ENCODE results near the gene DGKB. TPM values are rescaled to one million over a fixed set of nuclear protein-coding genes. Genes with fewer than 3 reads are reported as not detected.

DGKB gene
- total and polyA plus RNA-seq, 2 of the 8 experiments (the other 6 are each of a cell fraction or from before 2014, with no cell fraction given): 1.9 to 2.6 TPM

DNA sequence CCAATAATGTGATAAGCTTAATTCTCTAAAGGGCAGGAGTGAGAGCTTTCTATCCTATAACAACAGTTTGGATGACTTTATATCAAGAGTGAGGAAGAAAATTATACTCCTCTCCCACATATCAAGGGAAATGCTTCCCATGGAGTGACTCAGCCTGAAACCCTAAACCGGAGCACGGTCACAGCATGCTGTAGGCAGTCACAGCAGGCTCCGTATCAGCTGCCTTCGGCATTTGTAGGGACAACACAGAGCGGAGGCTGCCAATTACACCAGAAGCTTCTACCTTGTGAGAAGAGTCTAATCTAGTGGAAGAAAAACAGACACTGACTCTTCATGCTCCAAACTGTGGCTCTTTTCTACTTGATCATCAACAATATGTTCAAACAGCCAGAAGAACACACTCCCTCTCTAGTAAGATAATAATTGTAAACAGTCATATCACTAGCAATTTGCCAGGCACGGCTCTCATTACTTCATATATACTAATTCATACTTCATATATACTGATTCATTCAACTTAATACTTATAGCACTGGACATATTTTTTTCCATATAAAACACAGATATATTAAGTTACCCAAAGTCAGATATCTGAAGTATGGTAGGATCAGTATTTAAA lies 65.9 kb downstream of the DGKB start:
- peak; percentile 82 for FAIRE-seq
- H3K56ac ChIP-seq (replicated peaks; ENCODE audit: insufficient read length, low read depth, low read length): no peak overlapping the region
- TF ChIP-seq, protein P1, sequence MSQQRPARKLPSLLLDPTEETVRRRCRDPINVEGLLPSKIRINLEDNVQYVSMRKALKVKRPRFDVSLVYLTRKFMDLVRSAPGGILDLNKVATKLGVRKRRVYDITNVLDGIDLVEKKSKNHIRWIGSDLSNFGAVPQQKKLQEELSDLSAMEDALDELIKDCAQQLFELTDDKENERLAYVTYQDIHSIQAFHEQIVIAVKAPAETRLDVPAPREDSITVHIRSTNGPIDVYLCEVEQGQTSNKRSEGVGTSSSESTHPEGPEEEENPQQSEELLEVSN (IDR thresholded peaks at IDR 0.05): 0 out of 2 replicates have a peak, but pooled peaks have one; percentile 14
- TF ChIP-seq CTBP2 (IDR thresholded peaks at IDR 0.05; ENCODE audit: borderline replicate concordance, insufficient read depth, insufficient read length, low read length): no peak
- TF ChIP-seq RXRA (IDR thresholded peaks at IDR 0.05; ENCODE audit: insufficient read depth, low read depth, low read length): no peak
- peak; percentile 62 for TF ChIP-seq ASH2L (IDR thresholded peaks at IDR 0.05; ENCODE audit: low read length)
- TF ChIP-seq BRCA1 (IDR thresholded peaks at IDR 0.05; ENCODE audit: low read depth, low read length): no peak
- TF ChIP-seq TEAD4 (IDR thresholded peaks at IDR 0.05; ENCODE audit: low read depth, low read length): 0 out of 2 replicates have a peak, but pooled peaks have one; percentile 12

More for the DNA sequence above, 65.9 kb downstream of the DGKB start:
- Histone ChIP-seq H2BK5ac (ENCODE audit: low read depth, low read length) (no peak overlapping the region; the same call in 1 of the 2 replicates), H3K79me2 (ENCODE audit: control insufficient read depth in 1 of 2, insufficient read depth in 2 of 2, low read length in 2 of 2) (no peaks in the 10 kb centered on the region), H3K4me1 (replicated peaks in 1 of 4; ENCODE audit: control insufficient read depth in 3 of 4, insufficient read depth in 4 of 4, low read length in 3 of 4) (peaks cover 2 to 23% (median 14%) of the 10 kb centered on the region in 4 experiments; a peak in 4 of 7 replicates), H3K14ac (ENCODE audit: insufficient read length) (no peak overlapping the region), H2AK5ac (ENCODE audit: low read depth, low read length) (no peak overlapping the region), H3K79me1 (ENCODE audit: low read depth, low read length) (no peaks in the 10 kb centered on the region), H3K23ac (ENCODE audit: insufficient read length) (no peak overlapping the region), H3K9me3 (ENCODE audit: insufficient read depth in 2 of 2, low read depth in 1 of 2, low read length in 1 of 2) (no peaks in the 10 kb centered on the region), H3K4ac (replicated peaks; ENCODE audit: insufficient read length, low read depth, low read length) (no peak overlapping the region), H2BK120ac (replicated peaks; ENCODE audit: low read depth, low read length) (peak overlapping the region; percentile 97), H3K4me3 (ENCODE audit: extremely low read depth in 1 of 4, insufficient read depth in 2 of 4, low read depth in 3 of 4, low read length in 4 of 4) (no peak overlapping the region; a peak in 1 of 8 replicates), H2BK15ac (ENCODE audit: low read length) (no peak overlapping the region), H3K27ac (ENCODE audit: low read depth, low read length) (no peak overlapping the region), H2BK20ac (ENCODE audit: low read length) (no peak overlapping the region), H4K91ac (replicated peaks; ENCODE audit: insufficient read length, low read length) (no peak overlapping the region), H4K8ac (ENCODE audit: extremely low read depth, insufficient read depth, low read length) (no peak overlapping the region), H4K5ac (ENCODE audit: insufficient read length, low read depth, low read length) (no peak overlapping the region), H2AFZ (ENCODE audit: low read length) (no peak overlapping the region), H3K18ac (ENCODE audit: extremely low read depth, low read length) (peak overlapping the region; percentile 78; the same call in 1 of the 2 replicates), H3K23me2 (ENCODE audit: low read depth, low read length) (peaks cover 3% of the 10 kb centered on the region; the same call in 1 of the 2 replicates), H2BK12ac (ENCODE audit: low read depth, low read length) (no peak overlapping the region), H3K36me3 (ENCODE audit: control insufficient read depth in 2 of 4, insufficient read depth in 4 of 4, low read length in 3 of 4) (no peaks in the 10 kb centered on the region), H4K20me1 (replicated peaks in 1 of 2; ENCODE audit: control insufficient read depth in 1 of 2, insufficient read depth in 2 of 2, low read length in 2 of 2) (no peaks in the 10 kb centered on the region), H3K9ac (replicated peaks in 1 of 4; ENCODE audit: extremely low read depth in 1 of 4, low read depth in 3 of 4, low read length in 3 of 4) (no peak overlapping the region), H3K4me2 (ENCODE audit: insufficient read depth in 1 of 2, low read depth in 2 of 2, low read length in 2 of 2) (peak overlapping the region in 1 of 2 experiments; percentile 41; a peak in 3 of 4 replicates), H3K27me3 (replicated peaks in 1 of 4; ENCODE audit: control insufficient read depth in 3 of 4, extremely low read depth in 1 of 4, insufficient read depth in 3 of 4, low read length in 3 of 4) (no peaks in the 10 kb centered on the region)
- POLR2A ChIA-PET (ENCODE audit: partially characterized antibody): interaction anchor here (1.5 kb wide), 1 partner anchor 67 kb away, joined by 5 read pairs; the partner anchor contains the start of gene DGKB
- peak; percentile 29 to 53 for DNase-seq (ENCODE audit: low read depth in 1 of 2, low spot score in 2 of 2)
- 23% methylated on average over 6 of the region's 6 CpGs; no CpG with 5 or more reads in 1 of the 2 experiments for WGBS, 2 experiments (ENCODE audit: extremely low coverage in 1 of 2, insufficient coverage in 1 of 2, insufficient read length in 1 of 2, insufficient replicate concordance in 2 of 2, low coverage in 1 of 2, low lambda C conversion rate in 2 of 2, missing lambda C conversion rate in 1 of 2)
- CTCF ChIA-PET (ENCODE audit: partially characterized antibody): interaction anchor here (1.1 to 1.7 kb wide), 3 partner anchors 15 to 118 kb away, joined by 3 to 4 read pairs (median 4); no protein-coding TSS in a partner anchor

All from H1 (cell line).